SU-DHL-6 (cell line): ENCODE measurements around the gene NSMCE3.
"Not testable (repeated sequence)": the region's sequence is repeated elsewhere in the genome, so short reads cannot be mapped to it uniquely, and the experiment has no call there.

Experiments
- EZH2phosphoT487 ChIP-seq: fragments of 200-600 bp; sonication (generic), shearing (Covaris generic); conservative IDR thresholded peaks from 2 replicates; pipeline ENCODE4 v1.6.1; 2018; ENCODE audit warnings: mild to moderate bottlenecking, antibody characterized with exemption, low read length, moderate library complexity, mixed read lengths
- TF ChIP-seq, protein P1 (sequence below): fragments of 200-600 bp; sonication (generic); IDR thresholded peaks from one replicate; pipeline ENCODE4 v1.5.1; 2017; ENCODE audit warnings: antibody characterized with exemption, mild to moderate bottlenecking, low read length, moderate library complexity; ENCODE audit not compliant: insufficient read depth, poor library complexity, severe bottlenecking

DNA sequence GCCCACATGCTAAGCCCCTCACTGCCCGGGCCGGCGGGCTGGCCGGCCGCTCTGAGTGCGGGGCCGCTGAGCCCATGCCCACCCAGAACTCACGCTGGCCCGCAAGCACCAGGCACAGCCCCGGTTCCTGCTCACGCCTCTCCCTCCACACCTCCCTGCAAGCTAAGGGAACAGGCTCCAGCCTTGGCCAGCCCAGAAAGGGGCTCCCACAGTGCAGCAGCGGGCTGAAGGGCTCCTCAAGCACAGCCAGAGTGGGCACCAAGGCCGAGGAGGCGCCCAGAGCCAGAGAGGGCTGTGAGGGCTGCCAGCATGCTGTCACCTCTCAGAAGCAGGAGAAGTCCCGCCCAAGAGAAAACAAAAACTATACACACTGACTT, 44.6 kb downstream of the NSMCE3 start:
- TF ChIP-seq, protein P1, sequence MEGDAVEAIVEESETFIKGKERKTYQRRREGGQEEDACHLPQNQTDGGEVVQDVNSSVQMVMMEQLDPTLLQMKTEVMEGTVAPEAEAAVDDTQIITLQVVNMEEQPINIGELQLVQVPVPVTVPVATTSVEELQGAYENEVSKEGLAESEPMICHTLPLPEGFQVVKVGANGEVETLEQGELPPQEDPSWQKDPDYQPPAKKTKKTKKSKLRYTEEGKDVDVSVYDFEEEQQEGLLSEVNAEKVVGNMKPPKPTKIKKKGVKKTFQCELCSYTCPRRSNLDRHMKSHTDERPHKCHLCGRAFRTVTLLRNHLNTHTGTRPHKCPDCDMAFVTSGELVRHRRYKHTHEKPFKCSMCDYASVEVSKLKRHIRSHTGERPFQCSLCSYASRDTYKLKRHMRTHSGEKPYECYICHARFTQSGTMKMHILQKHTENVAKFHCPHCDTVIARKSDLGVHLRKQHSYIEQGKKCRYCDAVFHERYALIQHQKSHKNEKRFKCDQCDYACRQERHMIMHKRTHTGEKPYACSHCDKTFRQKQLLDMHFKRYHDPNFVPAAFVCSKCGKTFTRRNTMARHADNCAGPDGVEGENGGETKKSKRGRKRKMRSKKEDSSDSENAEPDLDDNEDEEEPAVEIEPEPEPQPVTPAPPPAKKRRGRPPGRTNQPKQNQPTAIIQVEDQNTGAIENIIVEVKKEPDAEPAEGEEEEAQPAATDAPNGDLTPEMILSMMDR, result not testable (repeated sequence)
- TF ChIP-seq EZH2phosphoT487, result not testable (repeated sequence)
